ENCODE data around the gene CHST15. TPM values are rescaled to one million over a fixed set of nuclear protein-coding genes. Genes with fewer than 3 reads are reported as not detected.

CHST15 gene
- total RNA-seq, 1 experiment from 2014 or later, result 17.1 TPM

DNA sequence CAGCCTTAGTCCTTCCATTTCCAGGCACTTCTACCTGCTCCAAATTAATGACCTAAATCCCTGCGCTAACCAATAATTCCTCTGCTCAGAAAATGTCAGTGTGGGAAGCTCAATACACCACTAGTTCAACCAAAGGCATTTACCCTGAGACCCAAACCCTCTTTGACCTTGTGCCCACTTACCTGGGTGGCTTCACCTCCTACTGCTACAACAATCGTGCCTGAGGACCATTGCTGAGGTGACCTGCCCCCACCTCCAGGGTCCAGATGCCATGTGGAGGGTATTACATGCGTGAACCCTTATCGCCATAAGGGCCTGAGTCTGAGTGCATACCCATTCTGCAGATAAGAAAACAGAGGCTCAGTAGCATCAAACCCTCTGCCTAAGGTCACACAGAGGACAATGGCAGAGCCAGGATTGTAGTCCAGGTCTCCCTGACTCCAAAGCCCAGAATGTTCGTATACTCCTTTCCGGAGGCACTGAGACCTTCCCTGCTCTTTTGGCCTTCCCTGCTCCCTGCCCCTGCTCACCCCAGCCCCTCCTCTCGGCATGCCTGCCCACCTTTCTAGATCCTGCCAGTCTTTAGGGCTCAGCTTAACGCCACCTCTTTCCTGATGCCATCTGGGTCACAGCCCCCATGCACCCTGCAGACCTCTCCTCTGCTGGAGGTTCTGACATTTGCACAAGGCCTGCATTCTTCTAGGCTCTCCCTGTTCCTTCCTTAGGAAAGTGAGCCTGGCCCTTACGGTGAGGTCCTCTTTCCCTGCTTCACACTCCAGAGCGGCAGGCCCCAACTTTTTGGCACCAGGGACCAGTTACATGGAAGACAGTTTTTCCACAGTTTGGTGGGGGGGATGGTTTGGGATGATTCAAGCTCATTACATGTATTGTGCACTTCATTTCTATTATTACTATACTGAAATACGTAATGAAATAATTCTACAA, 94.9 kb downstream of the CHST15 start:
- Histone ChIP-seq H3K4me3 (ENCODE audit: low read length) (no peak overlapping the region), H3K27me3 (ENCODE audit: low read length) (no peaks in the 10 kb centered on the region), H4K20me1 (ENCODE audit: low read length) (no peaks in the 10 kb centered on the region), H3F3A (ENCODE audit: low read length, unreplicated experiment) (no peaks in the 10 kb centered on the region), H3K9me3 (ENCODE audit: low read length) (no peaks in the 10 kb centered on the region), H3K4me1 (ENCODE audit: insufficient read depth, low read length) (peaks cover 46% of the 10 kb centered on the region), H3K27ac (ENCODE audit: low read length) (peak overlapping the region; percentile 83), H3K79me2 (ENCODE audit: low read length) (no peaks in the 10 kb centered on the region), H3K9ac (ENCODE audit: low read length) (peak overlapping the region; percentile 22; the same call in 1 of the 2 replicates), H3K4me2 (ENCODE audit: low read length) (peak overlapping the region; percentile 35), H3K9me2 (replicated peaks; ENCODE audit: low read length) (no peaks in the 10 kb centered on the region), H3K36me3 (ENCODE audit: low read depth, low read length) (no peaks in the 10 kb centered on the region), H2AFZ (ENCODE audit: low read length) (no peak overlapping the region)
- DNase-seq (no peak), ATAC-seq (no peak)
- no TSS peak for BruUV-seq (replicated peaks)
- POLR2A ChIA-PET (ENCODE audit: unreplicated experiment), result no interaction called here
- intact Hi-C loops (cut with micrococcal nuclease), result no loop called here
- CTCF ChIA-PET, result no interaction called here
- no peak for TF ChIP-seq EZH2phosphoT487 (IDR thresholded peaks at IDR 0.05; ENCODE audit: borderline replicate concordance, low read length)
- TF ChIP-seq, protein P1, sequence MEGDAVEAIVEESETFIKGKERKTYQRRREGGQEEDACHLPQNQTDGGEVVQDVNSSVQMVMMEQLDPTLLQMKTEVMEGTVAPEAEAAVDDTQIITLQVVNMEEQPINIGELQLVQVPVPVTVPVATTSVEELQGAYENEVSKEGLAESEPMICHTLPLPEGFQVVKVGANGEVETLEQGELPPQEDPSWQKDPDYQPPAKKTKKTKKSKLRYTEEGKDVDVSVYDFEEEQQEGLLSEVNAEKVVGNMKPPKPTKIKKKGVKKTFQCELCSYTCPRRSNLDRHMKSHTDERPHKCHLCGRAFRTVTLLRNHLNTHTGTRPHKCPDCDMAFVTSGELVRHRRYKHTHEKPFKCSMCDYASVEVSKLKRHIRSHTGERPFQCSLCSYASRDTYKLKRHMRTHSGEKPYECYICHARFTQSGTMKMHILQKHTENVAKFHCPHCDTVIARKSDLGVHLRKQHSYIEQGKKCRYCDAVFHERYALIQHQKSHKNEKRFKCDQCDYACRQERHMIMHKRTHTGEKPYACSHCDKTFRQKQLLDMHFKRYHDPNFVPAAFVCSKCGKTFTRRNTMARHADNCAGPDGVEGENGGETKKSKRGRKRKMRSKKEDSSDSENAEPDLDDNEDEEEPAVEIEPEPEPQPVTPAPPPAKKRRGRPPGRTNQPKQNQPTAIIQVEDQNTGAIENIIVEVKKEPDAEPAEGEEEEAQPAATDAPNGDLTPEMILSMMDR (conservative IDR thresholded peaks at IDR 0.05; ENCODE audit: low read depth, low read length), result no peak
- no peak for TF ChIP-seq EZH2 (IDR thresholded peaks at IDR 0.05; ENCODE audit: low read length, unreplicated experiment)

DNA sequence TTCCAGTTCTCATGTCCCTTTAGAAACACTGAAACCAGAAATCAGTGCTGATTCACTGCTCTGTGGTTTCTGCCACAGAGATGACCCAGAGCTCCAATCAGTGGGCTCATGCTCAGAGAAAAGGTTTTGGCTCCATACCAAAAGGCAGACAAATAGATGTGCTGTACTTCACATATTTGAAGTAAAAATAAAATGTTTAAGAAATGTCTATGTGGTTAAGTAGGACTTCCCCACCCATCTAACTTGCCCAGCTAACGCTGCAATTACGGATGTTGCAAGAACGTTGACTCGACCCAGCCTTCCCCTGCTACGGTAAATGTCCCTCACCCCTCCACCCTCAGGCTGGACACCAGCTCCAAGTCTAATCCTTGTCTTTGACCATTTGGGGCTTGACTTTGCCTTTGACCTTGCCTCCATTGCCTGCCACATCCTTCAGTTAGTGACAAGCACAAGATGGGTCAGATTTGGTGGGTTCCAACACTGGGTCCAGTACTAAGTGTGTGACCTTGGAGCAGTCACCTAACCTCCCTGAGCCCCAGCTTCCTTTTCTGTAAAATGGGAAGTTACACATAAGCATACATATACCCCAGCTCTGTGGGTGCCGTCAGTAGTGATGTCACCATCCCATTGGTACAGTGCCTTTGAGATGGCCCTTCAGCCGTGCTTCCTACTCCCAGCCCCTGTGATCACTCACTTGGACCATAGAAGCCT, 95.8 kb downstream of the CHST15 start:
- Histone ChIP-seq H3K9ac (ENCODE audit: low read length) (peak overlapping the region; percentile 61), H3K4me2 (ENCODE audit: low read length) (peak overlapping the region; percentile 67), H3F3A (ENCODE audit: low read length, unreplicated experiment) (no peaks in the 10 kb centered on the region), H3K79me2 (ENCODE audit: low read length) (no peaks in the 10 kb centered on the region), H3K4me3 (ENCODE audit: low read length) (no peak overlapping the region), H2AFZ (ENCODE audit: low read length) (no peak overlapping the region), H3K27ac (ENCODE audit: low read length) (peak overlapping the region; percentile 92), H3K9me2 (replicated peaks; ENCODE audit: low read length) (no peaks in the 10 kb centered on the region), H4K20me1 (ENCODE audit: low read length) (no peaks in the 10 kb centered on the region), H3K36me3 (ENCODE audit: low read depth, low read length) (no peaks in the 10 kb centered on the region), H3K4me1 (ENCODE audit: insufficient read depth, low read length) (peaks cover 46% of the 10 kb centered on the region), H3K9me3 (ENCODE audit: low read length) (no peaks in the 10 kb centered on the region), H3K27me3 (ENCODE audit: low read length) (no peaks in the 10 kb centered on the region)
- ChIA-PET CTCF (interaction anchor here (1.0 kb wide), 1 partner anchor 391 kb away, joined by 3 read pairs; no protein-coding TSS in a partner anchor), POLR2A (ENCODE audit: unreplicated experiment) (no interaction called here)
- peak; percentile 14 for ATAC-seq
- intact Hi-C loops (cut with micrococcal nuclease), result loop anchor here (2.0 kb wide), 1 partner anchor 95 kb away; the partner anchor contains the start of gene CHST15
- peak; percentile 91 for DNase-seq
- TF ChIP-seq EZH2phosphoT487 (IDR thresholded peaks at IDR 0.05; ENCODE audit: borderline replicate concordance, low read length) (no peak), EZH2 (IDR thresholded peaks at IDR 0.05; ENCODE audit: low read length, unreplicated experiment) (no peak)
- TF ChIP-seq, protein P1 (conservative IDR thresholded peaks at IDR 0.05; ENCODE audit: low read depth, low read length), result no peak
- no TSS peak for BruUV-seq (replicated peaks)

Data from PC-3 (cell line).